Liver (tissue), 9 donors: ENCODE data around the gene KRTAP25-1. TPM values are rescaled to one million over a fixed set of nuclear protein-coding genes. Genes with fewer than 3 reads are reported as not detected.

Source experiments
- DNase-seq: peaks from one replicate; pipeline ENCODE4 v3.0.0-alpha.2; 2017; ENCODE audit warnings: low spot score
- H3K27ac ChIP-seq, 2 donors: one replicate each; pipeline ENCODE4 v1.7.0; 2013; ENCODE audit warnings: inconsistent platforms in 2 of 2, low read length in 2 of 2, control low read depth in 1 of 2, low read depth in 1 of 2, mild to moderate bottlenecking in 1 of 2
- H3K27me3 ChIP-seq, 4 donors: one replicate each; pipeline versions ENCODE4 v1.6.1 to v1.7.0; 2013; ENCODE audit warnings: low read length in 3 of 4, inconsistent platforms in 1 of 4, mild to moderate bottlenecking in 1 of 4, moderate library complexity in 1 of 4; ENCODE audit not compliant: control insufficient read depth in 4 of 4, insufficient read depth in 4 of 4
- H3K36me3 ChIP-seq, 4 donors: one replicate each; pipeline versions ENCODE4 v1.6.1 to v1.7.0; 2013; ENCODE audit warnings: low read length in 3 of 4, mild to moderate bottlenecking in 3 of 4, low read depth in 1 of 4, moderate library complexity in 1 of 4; ENCODE audit not compliant: control insufficient read depth in 4 of 4, insufficient read depth in 3 of 4
- H3K4me1 ChIP-seq, 4 donors: one replicate each; pipeline versions ENCODE4 v1.6.1 to v1.7.0; 2013; ENCODE audit warnings: low read length in 3 of 4, mild to moderate bottlenecking in 3 of 4, moderate library complexity in 1 of 4; ENCODE audit not compliant: control insufficient read depth in 4 of 4, insufficient read depth in 4 of 4
- H3K4me3 ChIP-seq, 3 donors: one replicate each; pipeline versions ENCODE4 v1.6.1 to v1.7.0; 2013; ENCODE audit warnings: low read length in 3 of 3, control low read depth in 1 of 3, low read depth in 1 of 3, mild to moderate bottlenecking in 1 of 3
- H3K9ac ChIP-seq, 2 donors: one replicate each; pipeline ENCODE4 v1.7.0; 2013; ENCODE audit warnings: low read length in 2 of 2, mild to moderate bottlenecking in 2 of 2, moderate library complexity in 2 of 2, control low read depth in 1 of 2, low read depth in 1 of 2
- H3K9me3 ChIP-seq, 4 donors: one replicate each; pipeline versions ENCODE4 v1.6.1 to v1.7.0; 2013; ENCODE audit warnings: low read length in 3 of 4; ENCODE audit not compliant: control insufficient read depth in 4 of 4
- EGR1 ChIP-seq, 2 donors: IDR thresholded peaks; 2 replicates each; pipeline ENCODE4 v1.6.1; 2016 to 2018; ENCODE audit warnings: antibody characterized with exemption in 2 of 2, low read depth in 2 of 2
- FOXA1 ChIP-seq: IDR thresholded peaks from 2 replicates; pipeline ENCODE4 v1.6.1; 2016; ENCODE audit warnings: antibody characterized with exemption
- FOXA2 ChIP-seq: IDR thresholded peaks from 2 replicates; pipeline ENCODE4 v1.6.1; 2016; ENCODE audit warnings: antibody characterized with exemption
- GABPA ChIP-seq, 2 donors: IDR thresholded peaks in 1 of 2; conservative IDR thresholded peaks in 1 of 2; 2 replicates each; pipeline ENCODE4 v1.6.1; 2016; ENCODE audit warnings: antibody characterized with exemption in 2 of 2, mild to moderate bottlenecking in 1 of 2, moderate library complexity in 1 of 2
- HNF4A ChIP-seq, 2 donors: conservative IDR thresholded peaks; 2 replicates each; pipeline ENCODE4 v1.6.1; 2016; ENCODE audit warnings: antibody characterized with exemption in 2 of 2, mild to moderate bottlenecking in 2 of 2
- HNF4G ChIP-seq: IDR thresholded peaks from 2 replicates; pipeline ENCODE4 v1.6.1; 2016; ENCODE audit warnings: antibody characterized with exemption
- JUND ChIP-seq, 2 donors: IDR thresholded peaks; 2 replicates each; pipeline ENCODE4 v1.6.1; 2016; ENCODE audit warnings: antibody characterized with exemption in 2 of 2
- MAX ChIP-seq: IDR thresholded peaks from 2 replicates; pipeline ENCODE4 v1.6.1; 2016; ENCODE audit warnings: antibody characterized with exemption
- NR2F2 ChIP-seq: IDR thresholded peaks from 2 replicates; pipeline ENCODE4 v1.6.1; 2016; ENCODE audit warnings: antibody characterized with exemption
- RAD21 ChIP-seq, 2 donors: IDR thresholded peaks; 2 replicates each; pipeline ENCODE4 v1.6.1; 2016; ENCODE audit warnings: antibody characterized with exemption in 2 of 2, mild to moderate bottlenecking in 2 of 2
- RXRA ChIP-seq, 2 donors: IDR thresholded peaks; 2 replicates each; pipeline ENCODE4 v1.6.1; 2017 to 2018; ENCODE audit warnings: antibody characterized with exemption in 2 of 2, mild to moderate bottlenecking in 1 of 2
- SP1 ChIP-seq: IDR thresholded peaks from 2 replicates; pipeline ENCODE4 v1.6.1; 2018; ENCODE audit warnings: antibody characterized with exemption, mild to moderate bottlenecking
- TAF1 ChIP-seq: conservative IDR thresholded peaks from 2 replicates; pipeline ENCODE4 v1.6.1; 2016; ENCODE audit warnings: antibody characterized with exemption, mild to moderate bottlenecking
- YY1 ChIP-seq: IDR thresholded peaks from 2 replicates; pipeline ENCODE4 v1.6.1; 2016; ENCODE audit warnings: antibody characterized with exemption, mild to moderate bottlenecking
- WGBS: extraction: QIAGEN DNeasy Blood & Tissue Kit; methylation state at CpG from one replicate; pipeline ENCODE4 v1.1.7; 2013; 5-methylcytosine and 5-hydroxymethylcytosine counted together
- polyA plus RNA-seq, 2 donors: library from polyadenylated mRNA; stranded (reverse) in 1 of 2; unstranded in 1 of 2; fragments of 200-250 nt in 1 of 2; fragments of >200 nt in 1 of 2; fragmentation: Nextera tagmentation in 1 of 2; extraction: Ambion mirVana in 1 of 2; gene quantifications; one replicate each; pipeline versions ENCODE4 v1.2.1 to v1.2.3, GENCODE V29; 2013 to 2015
- total RNA-seq, 2 donors: library from RNA; depleted of rRNA; stranded (reverse); fragments of >200 nt; gene quantifications; one replicate each; pipeline ENCODE4 v1.2.3, GENCODE V29; 2014
- TF ChIP-seq, protein P1 (sequence below): IDR thresholded peaks from 2 replicates; pipeline ENCODE4 v1.6.1; 2016; ENCODE audit warnings: antibody characterized with exemption
- TF ChIP-seq, protein P2 (sequence below): IDR thresholded peaks from 2 replicates; pipeline ENCODE4 v1.6.1; 2016; ENCODE audit warnings: antibody characterized with exemption, mild to moderate bottlenecking
- TF ChIP-seq, protein P3 (sequence below): fragments of 150-350 bp; IDR thresholded peaks from 2 replicates; pipeline ENCODE4 v1.5.1; 2017; ENCODE audit warnings: improper control_type of control experiment, low read depth, low read length; ENCODE audit not compliant: missing input control
- donor health status: healthy.
- donor health status: healthy.
- donor health status: healthy.
- donor health status: healthy.
- donor health status: healthy.

Gene KRTAP25-1
- total and polyA plus RNA-seq, 4 donors, result not detected

- Histone ChIP-seq H3K27me3 (peaks cover 0 to 7% (median 0%) of the 10 kb centered on the region in 4 donors), H3K4me3 (no peak overlapping the region), H3K9ac (no peak overlapping the region), H3K4me1 (no peaks in the 10 kb centered on the region), H3K36me3 (no peaks in the 10 kb centered on the region), H3K27ac (no peak overlapping the region), H3K9me3 (no peaks in the 10 kb centered on the region)
- DNase-seq, result no peak
- TF ChIP-seq, protein P1, sequence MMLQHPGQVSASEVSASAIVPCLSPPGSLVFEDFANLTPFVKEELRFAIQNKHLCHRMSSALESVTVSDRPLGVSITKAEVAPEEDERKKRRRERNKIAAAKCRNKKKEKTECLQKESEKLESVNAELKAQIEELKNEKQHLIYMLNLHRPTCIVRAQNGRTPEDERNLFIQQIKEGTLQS, result no peak
- TF ChIP-seq FOXA2, result no peak
- TF ChIP-seq FOXA1, result no peak
- no peak for TF ChIP-seq YY1
- no peak for TF ChIP-seq RXRA (IDR thresholded peaks at IDR 0.05)
- no peak for TF ChIP-seq MAX
- TF ChIP-seq HNF4A (conservative IDR thresholded peaks at IDR 0.05), result no peak
- no peak for TF ChIP-seq JUND (IDR thresholded peaks at IDR 0.05)
- no peak for TF ChIP-seq RAD21 (IDR thresholded peaks at IDR 0.05)
- TF ChIP-seq HNF4G, result no peak
- no peak for TF ChIP-seq GABPA (IDR thresholded peaks at IDR 0.05 in 1 of 2, conservative IDR thresholded peaks at IDR 0.05 in 1 of 2)
- no peak for TF ChIP-seq EGR1 (IDR thresholded peaks at IDR 0.05; ENCODE audit: low read depth in 2 of 2)
- TF ChIP-seq, protein P2, sequence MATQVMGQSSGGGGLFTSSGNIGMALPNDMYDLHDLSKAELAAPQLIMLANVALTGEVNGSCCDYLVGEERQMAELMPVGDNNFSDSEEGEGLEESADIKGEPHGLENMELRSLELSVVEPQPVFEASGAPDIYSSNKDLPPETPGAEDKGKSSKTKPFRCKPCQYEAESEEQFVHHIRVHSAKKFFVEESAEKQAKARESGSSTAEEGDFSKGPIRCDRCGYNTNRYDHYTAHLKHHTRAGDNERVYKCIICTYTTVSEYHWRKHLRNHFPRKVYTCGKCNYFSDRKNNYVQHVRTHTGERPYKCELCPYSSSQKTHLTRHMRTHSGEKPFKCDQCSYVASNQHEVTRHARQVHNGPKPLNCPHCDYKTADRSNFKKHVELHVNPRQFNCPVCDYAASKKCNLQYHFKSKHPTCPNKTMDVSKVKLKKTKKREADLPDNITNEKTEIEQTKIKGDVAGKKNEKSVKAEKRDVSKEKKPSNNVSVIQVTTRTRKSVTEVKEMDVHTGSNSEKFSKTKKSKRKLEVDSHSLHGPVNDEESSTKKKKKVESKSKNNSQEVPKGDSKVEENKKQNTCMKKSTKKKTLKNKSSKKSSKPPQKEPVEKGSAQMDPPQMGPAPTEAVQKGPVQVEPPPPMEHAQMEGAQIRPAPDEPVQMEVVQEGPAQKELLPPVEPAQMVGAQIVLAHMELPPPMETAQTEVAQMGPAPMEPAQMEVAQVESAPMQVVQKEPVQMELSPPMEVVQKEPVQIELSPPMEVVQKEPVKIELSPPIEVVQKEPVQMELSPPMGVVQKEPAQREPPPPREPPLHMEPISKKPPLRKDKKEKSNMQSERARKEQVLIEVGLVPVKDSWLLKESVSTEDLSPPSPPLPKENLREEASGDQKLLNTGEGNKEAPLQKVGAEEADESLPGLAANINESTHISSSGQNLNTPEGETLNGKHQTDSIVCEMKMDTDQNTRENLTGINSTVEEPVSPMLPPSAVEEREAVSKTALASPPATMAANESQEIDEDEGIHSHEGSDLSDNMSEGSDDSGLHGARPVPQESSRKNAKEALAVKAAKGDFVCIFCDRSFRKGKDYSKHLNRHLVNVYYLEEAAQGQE, result no peak
- TF ChIP-seq, protein P3, sequence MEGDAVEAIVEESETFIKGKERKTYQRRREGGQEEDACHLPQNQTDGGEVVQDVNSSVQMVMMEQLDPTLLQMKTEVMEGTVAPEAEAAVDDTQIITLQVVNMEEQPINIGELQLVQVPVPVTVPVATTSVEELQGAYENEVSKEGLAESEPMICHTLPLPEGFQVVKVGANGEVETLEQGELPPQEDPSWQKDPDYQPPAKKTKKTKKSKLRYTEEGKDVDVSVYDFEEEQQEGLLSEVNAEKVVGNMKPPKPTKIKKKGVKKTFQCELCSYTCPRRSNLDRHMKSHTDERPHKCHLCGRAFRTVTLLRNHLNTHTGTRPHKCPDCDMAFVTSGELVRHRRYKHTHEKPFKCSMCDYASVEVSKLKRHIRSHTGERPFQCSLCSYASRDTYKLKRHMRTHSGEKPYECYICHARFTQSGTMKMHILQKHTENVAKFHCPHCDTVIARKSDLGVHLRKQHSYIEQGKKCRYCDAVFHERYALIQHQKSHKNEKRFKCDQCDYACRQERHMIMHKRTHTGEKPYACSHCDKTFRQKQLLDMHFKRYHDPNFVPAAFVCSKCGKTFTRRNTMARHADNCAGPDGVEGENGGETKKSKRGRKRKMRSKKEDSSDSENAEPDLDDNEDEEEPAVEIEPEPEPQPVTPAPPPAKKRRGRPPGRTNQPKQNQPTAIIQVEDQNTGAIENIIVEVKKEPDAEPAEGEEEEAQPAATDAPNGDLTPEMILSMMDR, result no peak
- no peak for TF ChIP-seq TAF1
- no peak for TF ChIP-seq NR2F2
- TF ChIP-seq SP1, result no peak
- WGBS, result 82% methylated on average over 9 of the region's 9 CpGs
Measured at GRCh38 chr21:30248844-30249243, 40.5 kb downstream of the KRTAP25-1 start.

DNA sequence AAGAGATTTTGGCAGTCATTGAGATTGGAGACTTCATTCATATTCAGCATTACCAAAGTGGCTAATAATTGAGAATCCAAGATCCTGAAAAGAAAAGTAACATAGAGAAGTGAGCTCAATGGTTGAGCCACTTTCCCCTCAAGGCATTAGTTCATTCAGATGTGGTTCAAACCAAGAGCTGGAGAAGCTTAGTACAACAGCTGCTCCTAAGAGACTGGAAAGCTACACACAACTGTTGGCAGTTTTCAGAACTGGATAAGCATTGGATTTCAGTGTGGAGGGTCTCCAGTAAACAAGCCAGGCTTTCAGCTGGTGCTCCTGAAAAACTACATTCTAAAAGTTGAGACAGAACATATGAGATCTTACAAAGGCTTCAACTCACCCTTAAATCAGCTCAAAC lies 44.3 kb downstream of the KRTAP25-1 start:
- Histone ChIP-seq H3K4me3 (no peak overlapping the region), H3K9me3 (no peaks in the 10 kb centered on the region), H3K36me3 (no peaks in the 10 kb centered on the region), H3K9ac (no peak overlapping the region), H3K27me3 (peaks cover 0 to 7% (median 0%) of the 10 kb centered on the region in 4 donors), H3K27ac (no peak overlapping the region), H3K4me1 (no peaks in the 10 kb centered on the region)
- TF ChIP-seq TAF1 (no peak), MAX (no peak), EGR1 (IDR thresholded peaks at IDR 0.05; ENCODE audit: low read depth in 2 of 2) (no peak), RXRA (IDR thresholded peaks at IDR 0.05) (no peak)
- TF ChIP-seq, protein P3, result no peak
- no peak for DNase-seq
